ENCODE data around the gene DYNC2I2.

The DYNC2I2 gene

DNA sequence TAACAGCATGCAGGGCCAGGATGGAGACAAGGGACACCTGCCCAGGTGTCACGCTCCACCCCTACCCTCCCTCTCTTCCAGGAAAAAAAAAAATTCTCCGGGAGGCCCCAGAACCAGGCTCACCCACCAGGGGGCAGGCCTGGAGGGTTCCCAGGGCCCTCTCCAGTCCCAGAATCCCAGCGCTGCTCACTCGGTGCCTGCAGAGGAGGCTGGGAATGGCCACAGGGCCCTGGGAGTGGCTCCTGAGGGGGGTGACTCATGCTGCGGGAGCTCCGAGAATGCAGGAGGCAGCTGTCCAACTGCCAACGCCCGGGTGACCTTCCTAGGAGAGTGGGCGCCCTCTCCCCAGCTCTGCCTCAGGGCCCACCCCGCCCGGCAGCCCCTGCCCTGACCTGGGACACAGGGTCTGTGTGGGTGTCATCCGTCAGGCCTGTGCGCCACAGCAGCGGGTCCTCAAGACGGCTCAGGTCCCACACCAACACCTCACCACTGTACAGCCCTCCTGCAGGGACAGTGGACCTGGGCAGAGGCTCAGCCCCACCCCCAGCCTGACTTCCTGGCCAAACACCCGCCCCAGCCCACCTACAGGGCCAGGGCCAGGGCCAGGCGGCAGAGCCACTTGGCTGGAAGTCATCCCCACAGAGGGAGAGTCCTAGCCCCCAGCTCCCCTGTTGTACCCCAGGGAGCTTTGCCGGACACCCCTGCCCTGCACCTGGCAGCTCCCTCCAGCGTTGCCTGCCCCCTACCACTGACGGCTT is 21.2 kb downstream of the DYNC2I2 start:
- no peak for DNase-seq

GRCh38 chr9:128634651-128635262 is 21.9 kb downstream of the DYNC2I2 start:
- no peak for DNase-seq

DNA sequence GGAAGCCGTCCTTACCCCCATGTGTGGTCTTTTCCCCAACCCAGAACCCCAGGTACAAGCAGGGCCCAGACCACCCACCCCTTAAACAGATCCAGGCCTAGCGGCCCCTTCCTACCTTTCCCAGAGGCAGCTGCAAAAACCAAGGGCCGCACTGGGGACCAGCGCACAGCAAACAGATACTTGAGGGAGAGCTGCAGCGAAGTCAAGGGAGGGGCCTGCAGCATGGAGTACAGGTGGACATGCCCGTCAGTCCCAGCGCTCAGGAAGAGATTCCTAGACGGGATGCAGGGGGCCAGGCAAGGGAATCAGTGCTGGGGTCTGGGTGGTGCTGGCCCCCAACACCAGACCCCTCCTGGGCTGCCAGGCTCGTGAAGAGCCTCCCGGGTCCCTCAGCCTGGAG is 22.5 kb downstream of the DYNC2I2 start:
- DNase-seq = no peak

DNA sequence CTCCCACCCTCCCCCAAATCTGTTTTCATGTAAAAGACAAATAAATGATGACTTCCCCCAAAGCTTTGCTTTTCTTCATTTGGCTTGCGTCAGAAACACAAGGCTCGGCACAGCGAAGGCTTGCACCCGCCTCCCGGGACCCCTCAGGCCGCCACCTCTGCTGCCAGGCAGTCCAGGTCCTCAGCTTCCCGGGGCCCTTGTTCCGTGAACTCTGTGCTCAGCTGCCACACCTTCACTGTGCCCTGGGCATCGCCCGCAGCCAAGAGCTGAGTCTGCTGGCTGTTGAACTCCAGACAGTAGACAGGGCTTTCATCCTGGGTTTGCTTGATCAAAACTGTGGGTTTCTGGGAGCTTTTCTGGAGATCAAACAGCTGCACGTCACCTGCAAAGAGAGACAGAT is 23.0 kb downstream of the DYNC2I2 start:
- DNase-seq = no peak

- DNase-seq = no peak
Observed at GRCh38 chr9:128633057-128633456, 23.6 kb downstream of the DYNC2I2 start.

GRCh38 chr9:128632486-128632885 is 24.2 kb downstream of the DYNC2I2 start:
- DNase-seq = no peak

- no peak for DNase-seq
Observed at GRCh38 chr9:128632066-128632465, 24.6 kb downstream of the DYNC2I2 start.

GRCh38 chr9:128631636-128632035 is 25.0 kb downstream of the DYNC2I2 start:
- DNase-seq = no peak

DNA sequence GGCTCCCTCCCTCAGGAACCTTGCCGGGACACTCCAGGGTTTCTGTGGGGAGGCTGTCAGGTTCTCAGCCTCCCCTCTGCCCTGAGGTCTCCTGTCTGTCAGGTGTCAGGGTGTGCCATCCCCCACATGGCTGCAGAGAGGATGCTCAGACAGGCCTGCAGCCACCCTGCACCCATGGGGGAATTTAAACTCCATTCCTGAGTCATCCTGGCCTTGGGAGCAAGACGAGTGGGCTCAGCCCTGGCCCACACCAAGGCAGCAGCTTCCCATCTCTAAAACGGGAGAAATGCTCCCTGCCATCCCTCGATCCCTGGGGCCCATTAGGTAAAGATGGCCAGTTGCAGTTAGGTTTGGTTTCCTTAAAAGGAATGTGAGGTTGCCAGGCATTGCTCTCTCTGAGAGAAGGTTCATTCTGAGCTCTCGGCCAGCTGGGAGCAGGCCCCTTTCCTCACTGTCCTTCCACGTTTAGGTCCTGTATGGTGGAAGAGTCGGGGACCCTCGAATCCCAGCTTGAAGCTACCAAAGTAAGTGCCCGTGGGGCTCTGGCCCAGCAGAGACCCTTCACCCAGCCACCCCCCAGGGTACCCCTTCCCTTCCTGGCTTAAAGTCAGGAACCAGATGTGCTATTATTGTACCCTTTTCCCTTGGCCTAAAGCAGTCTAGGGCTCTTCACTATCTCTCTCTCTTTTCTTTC is 26.6 kb downstream of the DYNC2I2 start:
- DNase-seq = no peak

DNA sequence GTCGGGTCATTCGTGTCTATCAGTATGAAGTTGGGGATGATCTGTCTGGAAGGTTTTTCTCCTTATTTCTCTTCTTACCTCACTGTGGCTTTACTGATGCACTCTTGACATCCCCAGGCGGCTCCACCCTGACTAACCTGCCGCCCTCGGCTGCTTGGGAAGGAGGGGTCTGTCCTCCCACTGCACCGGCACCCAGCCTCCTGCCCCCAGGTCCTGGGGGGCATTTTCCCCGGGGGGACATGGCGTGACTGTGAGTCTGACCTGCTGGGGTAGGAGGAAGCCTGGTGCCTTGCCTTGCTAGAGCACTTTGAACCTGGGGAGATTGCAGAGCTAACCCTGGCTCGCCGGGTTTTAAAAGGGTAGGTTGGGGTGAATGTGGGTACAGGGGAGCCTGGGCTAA is 27.5 kb downstream of the DYNC2I2 start:
- DNase-seq = no peak

DNA sequence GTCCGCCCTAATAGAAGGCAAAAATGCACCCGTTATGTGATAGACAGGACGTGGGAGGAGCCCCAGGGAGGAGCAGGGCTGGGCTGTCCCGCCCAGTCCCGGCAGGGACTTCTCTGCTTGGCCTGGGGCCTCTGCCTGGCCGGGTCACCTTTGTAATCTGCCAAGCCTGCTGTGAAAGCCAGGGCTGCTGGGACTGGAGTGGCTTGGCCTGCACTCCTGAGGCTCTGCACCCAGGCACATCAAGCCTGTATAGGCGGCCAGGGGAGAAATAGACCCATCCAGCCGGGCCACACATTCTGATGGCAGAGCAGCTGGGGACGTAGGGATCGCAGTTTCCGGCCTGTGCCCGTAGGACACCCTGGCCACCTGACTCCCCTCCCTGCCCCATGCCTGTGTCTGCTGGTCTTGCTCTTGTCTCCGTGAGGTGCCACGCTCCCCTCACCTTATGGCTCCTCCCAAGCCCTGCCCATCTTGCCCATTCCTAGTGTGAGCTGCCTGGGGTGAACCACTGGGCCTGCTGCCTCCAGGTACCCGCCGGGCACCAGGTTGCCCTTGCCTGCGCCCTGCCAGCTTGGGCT is 28.1 kb downstream of the DYNC2I2 start:
- no peak for DNase-seq

DNA sequence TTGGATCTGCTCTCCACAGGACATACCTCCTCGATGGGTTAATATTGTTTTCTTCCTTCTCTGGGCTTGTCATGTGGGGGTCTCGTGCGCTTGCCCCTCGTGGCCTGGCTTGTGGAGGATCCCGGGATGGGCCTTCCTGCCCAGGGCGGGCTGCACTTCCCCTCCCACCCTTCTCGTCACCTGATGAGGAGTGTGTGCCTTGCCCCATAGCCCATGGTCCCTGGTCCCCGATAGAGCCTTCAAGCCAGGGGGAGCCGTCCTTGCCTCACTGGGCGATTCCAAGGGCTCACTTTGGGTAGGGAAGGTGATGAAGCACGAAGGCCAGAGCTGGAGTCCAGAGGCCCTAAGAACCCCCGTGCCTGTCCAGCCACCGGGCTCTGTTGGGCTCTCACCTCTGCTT is 28.7 kb downstream of the DYNC2I2 start:
- DNase-seq = no peak

GRCh38 chr9:128627127-128627715 is 29.4 kb downstream of the DYNC2I2 start:
- no peak for DNase-seq

DNA sequence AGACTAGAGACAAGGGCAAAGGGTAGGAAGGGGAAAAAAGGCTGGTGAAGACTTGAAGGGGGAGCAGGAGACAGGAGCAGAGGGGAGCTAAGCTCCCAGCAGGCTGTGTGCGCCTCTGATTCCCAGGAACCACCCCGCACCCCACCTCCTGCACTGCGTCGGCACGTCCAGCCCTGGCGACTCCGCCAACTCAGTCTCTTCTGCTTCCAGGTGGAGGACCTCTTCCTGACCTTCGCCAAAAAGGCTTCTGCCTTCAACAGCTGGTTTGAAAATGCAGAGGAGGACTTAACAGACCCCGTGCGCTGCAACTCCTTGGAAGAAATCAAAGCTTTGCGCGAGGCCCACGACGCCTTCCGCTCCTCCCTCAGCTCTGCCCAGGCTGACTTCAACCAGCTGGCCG is 30.5 kb downstream of the DYNC2I2 start:
- no peak for DNase-seq

DNA sequence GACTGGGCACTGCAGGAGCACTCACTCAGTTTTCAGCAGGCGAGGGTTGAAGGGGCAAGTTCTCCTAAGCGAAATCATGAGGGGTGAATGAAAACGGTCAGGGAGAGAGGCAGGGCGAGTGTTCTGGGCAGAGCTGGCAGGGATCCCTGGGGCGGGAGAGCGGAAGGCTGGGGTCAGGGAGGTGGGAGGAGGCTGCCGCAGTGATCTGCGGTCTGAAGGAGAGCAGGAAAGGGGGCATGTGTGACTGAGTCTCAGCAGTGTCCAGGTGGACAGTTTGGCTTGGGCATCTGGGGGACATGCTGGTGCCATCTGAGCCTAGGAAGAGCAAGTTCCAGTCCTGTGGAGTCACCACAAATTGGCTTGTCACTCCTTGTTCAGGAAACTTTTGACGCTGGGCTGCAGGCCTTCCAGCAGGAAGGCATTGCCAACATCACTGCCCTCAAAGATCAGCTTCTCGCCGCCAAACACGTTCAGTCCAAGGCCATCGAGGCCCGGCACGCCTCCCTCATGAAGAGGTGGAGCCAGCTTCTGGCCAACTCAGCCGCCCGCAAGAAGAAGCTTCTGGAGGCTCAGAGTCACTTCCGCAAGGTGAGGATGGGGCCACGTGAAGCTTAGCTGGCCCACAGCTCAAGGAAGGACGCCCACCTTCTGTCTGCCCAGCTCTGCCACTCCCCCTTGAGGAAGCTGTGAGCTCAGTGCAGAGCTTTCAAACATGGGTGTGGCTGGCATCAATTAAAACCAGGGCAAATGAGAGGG is 31.1 kb downstream of the DYNC2I2 start:
- no peak for DNase-seq

DNA sequence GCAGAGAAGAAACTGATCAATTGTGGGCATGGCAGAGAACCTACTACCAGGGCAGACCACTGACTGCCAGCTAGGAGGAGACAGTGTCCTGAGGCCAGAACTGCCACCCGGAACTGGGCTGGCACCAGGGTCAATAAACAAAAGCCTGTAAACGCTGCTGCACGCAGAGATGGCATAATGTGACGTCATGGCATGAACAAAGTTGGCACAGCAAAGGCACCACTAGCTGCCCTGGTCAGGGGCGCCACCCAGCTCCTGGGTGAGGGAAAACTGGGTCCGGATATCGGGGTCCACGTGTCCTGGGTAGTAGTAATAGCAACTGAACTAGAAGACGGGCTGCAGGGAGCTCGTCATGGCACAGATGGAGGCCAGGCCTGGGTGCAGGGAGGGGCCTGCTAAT is 32.1 kb downstream of the DYNC2I2 start:
- DNase-seq = no peak

DNA sequence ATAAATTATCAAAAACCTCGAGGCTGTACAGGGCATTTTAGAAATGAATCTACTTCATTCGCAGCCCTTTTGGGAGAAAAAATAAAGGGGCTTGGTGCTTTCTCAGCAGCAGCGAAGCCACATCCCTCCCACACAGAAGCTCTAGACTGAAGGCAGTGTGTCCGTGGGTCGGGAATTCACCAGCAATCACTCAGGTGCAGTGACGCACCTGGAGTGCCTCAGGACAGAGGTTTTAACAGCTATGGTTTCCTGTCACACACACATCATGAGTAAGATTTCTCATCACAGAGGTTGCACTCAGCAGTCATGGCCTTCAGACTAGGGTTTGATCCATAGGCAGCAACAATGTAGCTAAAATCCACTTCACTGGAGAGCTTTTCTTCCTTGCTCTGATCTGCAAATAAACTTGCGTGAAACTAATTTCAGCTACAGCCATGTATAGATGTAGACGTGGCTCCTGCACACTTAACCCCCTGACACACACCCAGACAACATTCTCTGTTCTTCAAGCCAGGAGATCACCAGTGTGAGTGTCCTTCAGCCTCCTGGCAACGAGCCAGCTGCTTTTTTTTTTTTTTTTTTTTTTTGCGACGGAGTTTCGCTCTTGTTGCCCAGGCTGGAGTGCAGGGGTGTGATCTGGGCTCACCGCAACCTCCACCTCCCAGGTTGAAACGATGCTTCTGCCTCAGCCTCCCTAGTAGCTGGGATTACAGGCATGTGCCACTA is 34.8 kb downstream of the DYNC2I2 start:
- no peak for DNase-seq

DNA sequence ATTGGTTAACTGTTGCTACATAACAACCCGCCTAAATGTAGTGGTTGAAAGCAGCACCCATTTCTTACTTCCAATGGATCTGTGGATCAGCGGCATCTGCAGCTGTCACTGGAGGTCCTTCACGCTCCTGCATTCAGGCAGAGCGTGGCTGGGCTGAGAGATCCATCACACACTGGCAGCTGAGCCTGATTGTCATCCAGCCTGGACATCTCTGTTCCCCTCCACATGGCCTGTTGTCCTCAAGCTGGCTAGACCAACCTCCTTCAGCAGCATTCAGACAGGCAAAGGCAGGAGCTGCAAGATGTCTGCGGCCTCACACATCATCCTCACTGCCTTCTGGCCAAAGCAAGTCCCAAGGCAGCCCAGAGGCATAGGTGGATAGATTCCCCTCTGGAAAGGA is 36.9 kb downstream of the DYNC2I2 start:
- no peak for DNase-seq

DNA sequence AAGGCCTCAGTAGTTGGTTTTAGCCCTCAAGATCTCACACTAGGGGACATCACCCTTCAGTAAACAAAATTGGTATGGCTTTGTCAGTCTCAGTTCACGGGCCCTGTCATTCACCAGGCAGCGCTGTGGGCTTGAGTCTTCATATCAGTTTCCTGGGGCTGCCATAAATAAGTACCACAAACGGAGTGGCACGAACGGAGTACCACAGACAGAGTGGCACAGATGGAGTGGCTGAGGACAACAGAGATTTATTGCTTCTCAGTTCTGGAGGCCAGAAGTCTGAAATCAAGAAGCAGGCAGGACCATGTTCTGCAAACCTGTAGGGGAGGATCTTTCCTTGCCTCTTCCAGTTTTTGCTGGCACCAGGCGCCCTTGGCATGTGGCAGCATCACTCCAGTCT is 37.5 kb downstream of the DYNC2I2 start:
- no peak for DNase-seq

DNA sequence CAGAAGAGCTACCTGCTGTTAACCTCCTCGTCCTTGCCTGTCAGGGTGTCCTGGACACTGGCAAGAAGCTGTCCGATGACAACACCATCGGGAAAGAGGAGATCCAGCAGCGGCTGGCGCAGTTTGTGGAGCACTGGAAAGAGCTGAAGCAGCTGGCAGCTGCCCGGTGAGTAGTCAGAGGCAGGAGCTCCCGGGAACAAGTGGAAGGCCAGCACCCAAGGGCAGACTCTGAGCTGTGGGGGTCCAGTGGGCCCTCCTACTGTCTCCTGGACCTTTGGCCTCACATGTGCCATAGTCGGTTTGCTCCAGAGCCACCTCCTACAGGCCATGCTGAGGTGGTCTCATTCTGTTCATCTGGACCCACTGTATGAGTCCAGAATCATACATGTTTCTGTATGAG is 38.7 kb downstream of the DYNC2I2 start:
- no peak for DNase-seq

DNA sequence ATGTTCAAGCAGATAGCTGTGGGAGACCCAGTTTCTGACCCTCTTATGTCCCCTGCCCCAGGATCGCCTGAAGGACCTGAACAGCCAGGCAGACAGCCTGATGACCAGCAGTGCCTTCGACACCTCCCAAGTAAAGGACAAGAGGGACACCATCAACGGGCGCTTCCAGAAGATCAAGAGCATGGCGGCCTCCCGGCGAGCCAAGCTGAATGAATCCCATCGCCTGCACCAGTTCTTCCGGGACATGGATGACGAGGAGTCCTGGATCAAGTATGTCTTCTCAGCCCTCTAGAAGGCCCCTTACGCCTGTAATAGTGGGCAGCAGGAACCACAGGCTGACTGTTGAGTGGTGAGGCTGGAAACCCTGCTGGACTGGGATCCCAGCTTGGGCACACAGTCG is 41.1 kb downstream of the DYNC2I2 start:
- DNase-seq = no peak

- DNase-seq = no peak
Observed at GRCh38 chr9:128614728-128615127, 41.9 kb downstream of the DYNC2I2 start.
